BJ (cell line): ENCODE measurements around the gene LOXL3. TPM values are rescaled to one million over a fixed set of nuclear protein-coding genes. Genes with fewer than 3 reads are reported as not detected.

Experiments
- CTCF ChIA-PET: fragments of 350-600 bp; formaldehyde crosslinking; extraction: SDS; loops from one replicate; lab custom pipeline; 2021; ENCODE audit warnings: antibody characterized with exemption, inconsistent platforms; lab: Yijun Ruan, JAX
- POLR2A ChIA-PET: fragments of 300-600 bp; sonication (Branson Sonifier 250); formaldehyde crosslinking; extraction: SDS; loops from one replicate; lab custom pipeline; 2021; ENCODE audit warnings: antibody characterized with exemption; lab: Charles Lee
- DNase-seq: peaks from one replicate; pipeline ENCODE4 v3.0.0-alpha.2; 2011; ENCODE audit warnings: low read depth
- H3K27me3 ChIP-seq: 2 replicates; pipeline ENCODE4 v1.6.0; 2011; ENCODE audit warnings: low read length; ENCODE audit not compliant: control insufficient read depth, insufficient read depth
- H3K36me3 ChIP-seq: 2 replicates; pipeline ENCODE4 v1.5.1; 2011; ENCODE audit warnings: low read length; ENCODE audit not compliant: control insufficient read depth, insufficient read depth
- H3K4me3 ChIP-seq: 2 replicates; pipeline ENCODE4 v1.5.1; 2011; ENCODE audit warnings: low read depth, mild to moderate bottlenecking, control low read depth, low read length
- CTCF ChIP-seq: IDR thresholded peaks from 2 replicates; pipeline ENCODE4 v1.5.1; 2011; ENCODE audit warnings: low read depth, mild to moderate bottlenecking, control low read depth, inconsistent platforms, low read length, moderate library complexity; ENCODE audit not compliant: insufficient read depth
- polyA plus RNA-seq: library from polyadenylated mRNA; depleted of rRNA; stranded (reverse); fragments of >200 nt; gene quantifications from 2 replicates; pipeline ENCODE4 v1.2.3, GENCODE V29; 2011

Gene LOXL3
- polyA plus RNA-seq, 1 experiment: 130 TPM

- Histone ChIP-seq H3K36me3 (peaks cover 18% of the 10 kb centered on the region), H3K27me3 (0 out of 2 replicates have a peak, but pooled peaks cover 2% of the 10 kb centered on the region), H3K4me3 (no peak overlapping the region)
- no peak for TF ChIP-seq CTCF
- no peak for DNase-seq
- ChIA-PET POLR2A (no interaction called here), CTCF (interaction anchor here (1.7 kb wide), 1 partner anchor 35 kb away, joined by 3 read pairs; no protein-coding TSS in a partner anchor)
Measured at GRCh38 chr2:74527741-74528140, 26.0 kb downstream of the LOXL3 start.

GRCh38 chr2:74526649-74527230 lies 27.0 kb downstream of the LOXL3 start:
- CTCF ChIA-PET: interaction anchor here (1.2 kb wide), 2 partner anchors 13 to 60 kb away, joined by 3 to 4 read pairs; no protein-coding TSS in a partner anchor
- no peak for DNase-seq
- Histone ChIP-seq H3K4me3 (no peak overlapping the region), H3K36me3 (peaks cover 18% of the 10 kb centered on the region), H3K27me3 (0 out of 2 replicates have a peak, but pooled peaks cover 4% of the 10 kb centered on the region)
- no peak for TF ChIP-seq CTCF
- POLR2A ChIA-PET: no interaction called here

GRCh38 chr2:74525717-74526648 lies 27.8 kb downstream of the LOXL3 start, which contains the start of gene DQX1:
Gene DQX1 (minus strand): TSS chr2:74526231. CDS start chr2:74525729, 502 bp downstream.
- Histone ChIP-seq H3K27me3 (0 out of 2 replicates have a peak, but pooled peaks cover 4% of the 10 kb centered on the region), H3K36me3 (peaks cover 18% of the 10 kb centered on the region), H3K4me3 (no peak within 1 kb of the TSS)
- no peak for TF ChIP-seq CTCF
- CTCF ChIA-PET: interaction anchor here (1.2 kb wide), 2 partner anchors 13 to 61 kb away, joined by 3 to 4 read pairs; no protein-coding TSS in a partner anchor
- POLR2A ChIA-PET: no interaction called here
- DNase-seq: no peak

GRCh38 chr2:74524955-74525716 lies 28.6 kb downstream of the LOXL3 start:
- ChIA-PET CTCF (interaction anchor here (1.2 kb wide), 1 partner anchor 62 kb away, joined by 4 read pairs; no protein-coding TSS in a partner anchor), POLR2A (no interaction called here)
- DNase-seq: no peak
- Histone ChIP-seq H3K36me3 (peaks cover 18% of the 10 kb centered on the region), H3K27me3 (peaks cover 9% of the 10 kb centered on the region), H3K4me3 (no peak overlapping the region)
- no peak for TF ChIP-seq CTCF
